HG02642 (cell line): Measurements from ENCODE around the gene FAM133A.

ENCODE experiments used
- ATAC-seq: cut with Tn5 transposase; IDR thresholded peaks from one replicate; pipeline ENCODE4 v1.9.1; 2021; ENCODE audit warnings: mild to moderate bottlenecking; ENCODE audit not compliant: unreplicated experiment, poor library complexity

FAM133A gene

DNA sequence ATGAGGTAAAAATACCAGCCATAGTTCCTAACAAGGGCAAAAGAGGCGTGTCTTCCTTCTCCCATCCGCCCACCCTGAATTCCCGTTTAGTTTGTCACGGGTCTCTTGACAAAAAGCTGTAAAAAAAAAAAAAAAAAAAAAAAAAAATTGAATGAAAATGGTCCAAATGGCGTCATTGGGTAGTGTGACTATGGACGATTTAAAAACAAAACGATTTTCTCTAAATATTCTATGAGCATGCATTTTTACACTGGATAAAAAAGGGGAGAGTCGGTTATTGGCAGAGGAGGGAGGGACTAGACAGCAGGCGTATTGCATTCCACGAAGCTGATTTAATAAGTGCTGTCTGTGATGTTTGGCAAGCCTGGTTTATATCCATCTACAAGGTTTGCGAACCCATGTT, at the start of gene FAM133A:
Gene FAM133A, plus strand, starts transcription at position 338 of the 403 bp plus-strand sequence. CDS start 35,214 bp downstream, outside the sequence.
- no peak for ATAC-seq

- ATAC-seq: no peak
Observed at GRCh38 chrX:93637591-93637990, 36.4 kb upstream of the FAM133A start.

DNA sequence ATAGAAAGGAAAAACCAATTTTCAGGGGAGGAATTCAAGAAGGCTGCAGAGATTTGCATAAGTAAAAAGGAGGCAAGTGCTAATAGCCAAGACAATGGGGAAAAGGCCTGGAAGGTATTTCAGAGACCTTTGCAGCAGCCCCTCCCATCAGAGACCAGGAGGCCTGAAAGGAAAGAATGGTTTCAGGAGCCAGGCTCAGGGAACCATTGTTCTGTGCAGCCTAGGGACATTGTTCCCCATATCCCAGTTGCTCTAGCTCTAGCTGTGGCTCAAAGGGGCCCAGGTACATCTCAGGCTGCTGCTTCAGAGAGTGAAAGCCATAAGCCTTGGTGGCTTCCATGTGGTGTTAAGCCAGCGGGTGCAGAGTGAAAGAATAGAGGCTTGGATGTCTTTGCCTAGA, 24.6 kb upstream of the FAM133A start:
- no peak for ATAC-seq

- no peak for ATAC-seq
Observed at GRCh38 chrX:93660575-93660974, 13.4 kb upstream of the FAM133A start.

- ATAC-seq: peak; percentile 80
Observed at GRCh38 chrX:93673056-93673868, 744 bp upstream of the FAM133A start, which contains the start of gene NAP1L3. NAP1L3 (minus strand) TSS chrX:93673578; CDS start chrX:93673304, 274 bp downstream.

DNA sequence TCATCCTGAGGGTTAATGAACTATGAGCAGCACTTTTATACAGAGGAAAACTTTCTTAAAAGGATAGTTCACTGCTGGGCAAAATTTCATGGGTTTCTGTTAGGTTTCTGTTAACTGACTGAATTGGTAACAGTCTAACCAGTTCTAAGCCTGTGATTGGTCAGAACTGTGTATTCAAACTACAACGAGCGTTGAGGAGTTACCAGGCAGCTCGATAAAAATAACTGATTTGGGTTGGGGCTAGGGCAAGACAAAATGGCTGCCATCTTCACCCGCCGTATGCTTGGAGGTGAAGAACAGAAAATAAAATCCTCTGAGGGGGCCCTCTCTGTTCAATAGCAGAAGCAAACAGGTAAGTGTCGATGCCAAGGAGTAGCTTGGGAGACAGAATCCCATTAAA, 22.0 kb downstream of the FAM133A start:
- no peak for ATAC-seq

DNA sequence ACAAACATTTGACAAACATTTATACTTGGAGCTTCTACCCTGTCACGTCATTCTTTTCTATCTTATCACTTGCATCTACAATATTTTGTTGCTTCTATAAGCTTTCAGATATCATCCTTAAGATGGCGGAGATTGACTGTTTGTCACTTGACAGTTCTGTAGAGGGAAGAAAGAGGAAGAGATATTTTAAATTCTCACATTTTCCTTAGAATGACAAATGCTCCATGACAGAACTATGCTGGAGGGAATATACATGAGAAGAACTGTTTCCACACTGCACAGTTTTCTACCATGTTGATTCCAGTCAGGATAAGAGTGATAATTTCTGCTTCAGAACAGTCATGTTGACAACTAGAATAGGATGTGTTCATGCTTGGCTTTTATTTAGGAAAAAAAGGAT, 29.7 kb downstream of the FAM133A start:
- no peak for ATAC-seq

- ATAC-seq: no peak
Observed at GRCh38 chrX:93711076-93711475, 37.1 kb downstream of the FAM133A start.

- no peak for ATAC-seq
Observed at GRCh38 chrX:93741811-93742210, 67.8 kb downstream of the FAM133A start.

GRCh38 chrX:93760163-93760562, 86.2 kb downstream of the FAM133A start:
- ATAC-seq: no peak
